ENCODE measurements around the gene ITGB7.
A peak's percentile ranks its signal among the peaks of the same experiment; 100 is the strongest.

Gene ITGB7, protein sequence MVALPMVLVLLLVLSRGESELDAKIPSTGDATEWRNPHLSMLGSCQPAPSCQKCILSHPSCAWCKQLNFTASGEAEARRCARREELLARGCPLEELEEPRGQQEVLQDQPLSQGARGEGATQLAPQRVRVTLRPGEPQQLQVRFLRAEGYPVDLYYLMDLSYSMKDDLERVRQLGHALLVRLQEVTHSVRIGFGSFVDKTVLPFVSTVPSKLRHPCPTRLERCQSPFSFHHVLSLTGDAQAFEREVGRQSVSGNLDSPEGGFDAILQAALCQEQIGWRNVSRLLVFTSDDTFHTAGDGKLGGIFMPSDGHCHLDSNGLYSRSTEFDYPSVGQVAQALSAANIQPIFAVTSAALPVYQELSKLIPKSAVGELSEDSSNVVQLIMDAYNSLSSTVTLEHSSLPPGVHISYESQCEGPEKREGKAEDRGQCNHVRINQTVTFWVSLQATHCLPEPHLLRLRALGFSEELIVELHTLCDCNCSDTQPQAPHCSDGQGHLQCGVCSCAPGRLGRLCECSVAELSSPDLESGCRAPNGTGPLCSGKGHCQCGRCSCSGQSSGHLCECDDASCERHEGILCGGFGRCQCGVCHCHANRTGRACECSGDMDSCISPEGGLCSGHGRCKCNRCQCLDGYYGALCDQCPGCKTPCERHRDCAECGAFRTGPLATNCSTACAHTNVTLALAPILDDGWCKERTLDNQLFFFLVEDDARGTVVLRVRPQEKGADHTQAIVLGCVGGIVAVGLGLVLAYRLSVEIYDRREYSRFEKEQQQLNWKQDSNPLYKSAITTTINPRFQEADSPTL

DNA sequence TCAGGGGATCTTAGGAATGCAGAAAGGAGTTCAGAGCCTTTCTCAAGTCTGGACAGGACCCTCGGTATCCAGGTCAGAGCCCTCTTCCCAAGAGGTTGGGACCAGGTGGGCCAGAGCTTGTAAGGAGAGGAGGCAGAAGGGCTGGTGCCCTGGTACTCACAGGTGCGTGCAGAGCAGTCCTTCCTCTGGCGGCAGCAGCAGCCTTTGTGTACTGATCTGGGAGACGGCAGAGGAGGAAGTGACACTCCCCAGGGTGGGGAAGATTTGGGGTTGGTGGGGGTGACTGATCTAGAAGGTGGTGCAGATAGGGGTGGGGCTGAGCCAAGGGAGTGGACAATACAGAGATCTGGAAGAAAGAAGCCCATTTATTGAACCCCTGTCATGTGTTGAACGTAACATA lies at the start of gene ITGB7:
ITGB7 (minus strand) TSS at position 210 of the 400 bp plus-strand sequence. CDS start 6,808 bp downstream, outside the sequence.
- no peak for DNase-seq

DNA sequence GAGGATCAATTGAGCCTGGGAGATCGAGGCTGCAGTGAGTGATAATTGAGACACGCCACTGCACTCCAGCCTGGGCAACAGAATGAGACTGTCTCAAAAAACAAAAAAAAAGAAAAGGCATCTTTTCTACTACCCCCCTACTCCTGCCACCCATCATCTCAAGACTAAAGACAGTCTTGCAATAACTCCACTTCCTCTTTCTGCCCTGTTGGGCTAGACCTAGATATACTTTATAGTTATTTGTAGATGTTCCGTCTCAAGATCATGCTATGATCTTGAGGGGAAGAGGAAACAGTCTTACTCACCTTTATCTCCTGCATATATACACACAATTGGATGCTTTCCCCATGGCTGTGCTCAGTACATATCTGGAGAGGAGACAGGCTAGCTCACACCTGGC lies 48.9 kb upstream of the ITGB7 start:
- no peak for DNase-seq

DNA sequence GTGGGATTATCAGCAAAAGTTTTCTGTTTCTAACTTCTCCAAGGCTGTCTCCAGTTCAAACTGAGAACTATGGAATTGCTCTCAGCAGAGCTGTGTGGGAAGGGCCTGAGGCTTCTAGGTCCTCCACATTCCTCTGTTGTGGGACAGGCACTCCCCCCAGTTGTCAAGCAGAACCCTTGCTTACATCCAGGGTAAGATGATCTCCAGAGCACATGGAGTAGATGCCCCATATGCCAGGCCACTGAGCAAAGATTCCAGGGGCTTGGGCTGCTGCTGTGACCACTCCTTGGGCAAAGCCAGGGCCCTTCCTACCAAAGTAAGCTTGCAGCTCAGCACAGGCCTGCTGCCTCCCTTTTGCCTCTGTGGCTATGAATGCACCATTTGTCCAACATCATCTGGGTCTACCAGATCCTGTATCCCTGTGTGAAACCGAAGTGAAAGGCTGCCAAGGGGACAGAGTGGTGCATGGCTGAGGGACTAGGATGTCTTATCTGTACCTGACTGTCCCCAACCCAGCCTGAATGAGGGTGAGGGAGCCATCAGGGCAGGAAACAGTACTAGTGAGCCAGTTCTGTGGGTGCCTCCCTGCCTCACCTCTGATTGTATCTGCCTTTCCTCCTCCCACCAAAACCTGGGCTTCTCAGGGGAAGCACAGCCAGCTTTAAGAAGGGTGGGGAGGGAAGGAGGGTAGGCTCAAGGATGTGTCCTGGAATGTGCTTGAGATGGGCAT lies 47.9 kb upstream of the ITGB7 start:
- DNase-seq, result no peak

DNA sequence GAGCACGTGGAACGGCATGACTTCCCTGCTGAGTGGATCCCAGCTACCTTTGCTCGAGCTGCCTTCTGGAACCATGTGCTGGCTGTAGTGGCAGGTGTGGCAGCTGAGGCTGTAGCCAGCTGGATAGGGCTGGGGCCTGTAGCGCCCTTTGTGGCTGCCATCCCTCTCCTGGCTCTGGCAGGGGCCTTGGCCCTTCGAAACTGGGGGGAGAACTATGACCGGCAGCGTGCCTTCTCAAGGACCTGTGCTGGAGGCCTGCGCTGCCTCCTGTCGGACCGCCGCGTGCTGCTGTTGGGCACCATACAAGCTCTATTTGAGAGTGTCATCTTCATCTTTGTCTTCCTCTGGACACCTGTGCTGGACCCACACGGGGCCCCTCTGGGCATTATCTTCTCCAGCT lies 46.2 kb upstream of the ITGB7 start:
- no peak for DNase-seq

DNA sequence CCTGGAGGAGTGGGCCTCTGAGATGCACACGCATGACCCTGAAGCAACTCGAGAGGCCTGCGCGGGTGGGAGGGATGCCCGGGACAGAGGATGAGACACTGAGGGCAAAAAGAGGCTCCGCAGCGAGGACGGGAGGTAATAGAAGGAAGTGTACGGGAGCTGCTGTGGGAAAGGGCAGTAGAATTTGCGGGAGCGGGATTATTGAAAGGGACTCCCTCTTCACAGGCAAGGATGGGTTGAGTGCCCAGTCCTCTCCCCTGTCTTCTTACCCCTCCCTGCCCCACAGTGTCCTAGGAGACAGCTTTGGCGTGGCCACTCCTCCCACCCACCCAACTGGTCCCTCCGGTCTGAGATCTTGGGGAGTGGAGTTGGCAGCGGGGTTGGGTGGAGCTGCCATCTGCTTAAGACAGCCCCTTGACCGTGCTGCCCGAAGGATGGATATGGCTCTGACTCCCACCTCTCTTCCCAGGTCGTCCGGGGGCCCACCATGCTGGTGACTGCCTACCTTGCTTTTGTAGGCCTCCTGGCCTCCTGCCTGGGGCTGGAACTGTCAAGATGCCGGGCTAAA lies 45.4 kb upstream of the ITGB7 start:
- no peak for DNase-seq

DNA sequence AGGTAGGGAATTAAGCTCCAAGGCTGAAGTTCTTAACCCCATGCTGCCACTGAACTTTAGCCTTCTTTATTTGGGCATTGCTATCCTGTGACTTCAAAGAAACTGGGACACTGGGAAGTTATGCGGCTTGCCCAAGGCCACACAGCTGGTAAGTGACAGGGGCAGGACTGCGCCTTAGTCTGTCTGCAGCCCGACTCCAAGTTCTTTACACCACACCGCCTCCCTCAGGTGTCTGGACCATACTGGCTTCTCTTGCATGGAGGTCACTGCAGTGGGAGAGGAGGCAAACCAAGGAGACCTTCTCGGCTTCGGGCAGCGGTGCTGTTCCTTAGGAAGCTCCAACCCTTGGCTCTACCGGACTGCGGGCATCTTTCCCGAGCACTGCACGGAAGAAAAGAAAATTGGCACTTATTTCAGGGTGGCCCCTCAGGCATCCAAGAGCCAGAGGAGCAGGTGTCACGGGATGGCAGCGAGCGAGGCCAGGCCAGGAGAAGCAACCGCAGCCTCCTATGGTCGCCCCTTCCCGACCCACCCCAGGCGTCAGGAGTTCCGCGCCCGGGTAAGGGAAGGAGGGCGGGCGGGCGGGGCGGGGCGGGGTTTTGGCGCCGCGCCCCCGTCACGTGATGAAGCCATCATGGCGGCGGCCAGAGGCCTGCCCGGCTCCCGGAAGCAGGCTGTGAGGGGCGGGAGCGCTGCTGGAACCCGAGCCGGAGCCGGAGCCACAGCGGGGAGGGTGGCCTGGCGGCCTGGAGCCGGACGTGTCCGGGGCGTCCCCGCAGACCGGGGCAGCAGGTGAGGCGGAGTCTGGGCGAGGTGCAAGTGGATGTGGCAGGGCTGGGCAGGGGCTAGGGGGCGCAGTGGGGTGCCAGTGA lies 44.7 kb upstream of the ITGB7 start:
- peak; percentile 89 for DNase-seq

DNA sequence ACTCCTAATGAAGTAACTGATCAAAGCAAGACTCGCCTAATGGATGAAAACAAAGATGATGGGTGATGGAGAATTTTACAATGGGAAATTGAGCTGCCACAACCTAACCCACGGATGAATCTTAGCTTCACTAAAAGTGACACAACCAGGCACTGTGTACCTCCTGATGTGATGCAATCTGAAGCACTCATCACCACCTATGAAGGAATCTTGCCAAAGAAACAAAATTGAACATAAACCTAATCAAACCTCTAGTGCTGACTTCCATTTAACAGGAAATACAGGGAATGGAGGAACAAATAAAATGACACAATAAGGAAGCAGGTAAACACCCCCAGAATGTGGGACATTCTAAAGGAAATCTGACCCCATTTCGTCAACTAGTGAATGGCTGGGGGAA lies 38.2 kb upstream of the ITGB7 start:
- no peak for DNase-seq

DNA sequence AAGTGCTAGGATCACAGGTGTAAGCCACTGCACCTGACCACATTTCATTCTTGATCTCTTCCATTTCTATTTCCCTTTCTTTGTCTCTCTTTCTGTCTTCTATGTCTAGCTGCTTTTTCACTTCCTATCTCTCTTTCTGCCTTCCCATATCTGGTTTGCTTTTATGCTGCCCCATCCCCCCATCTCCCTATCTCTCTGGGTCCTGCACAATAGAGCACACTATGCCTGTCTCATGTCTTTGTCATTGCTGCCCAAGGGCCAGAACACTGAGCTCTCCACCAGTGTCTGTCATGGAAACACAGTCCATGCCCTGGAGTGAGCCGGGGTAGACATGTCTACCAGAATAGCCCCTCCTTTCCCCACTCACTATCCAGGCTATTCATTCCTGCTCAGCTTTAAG lies 37.3 kb upstream of the ITGB7 start:
- no peak for DNase-seq

DNA sequence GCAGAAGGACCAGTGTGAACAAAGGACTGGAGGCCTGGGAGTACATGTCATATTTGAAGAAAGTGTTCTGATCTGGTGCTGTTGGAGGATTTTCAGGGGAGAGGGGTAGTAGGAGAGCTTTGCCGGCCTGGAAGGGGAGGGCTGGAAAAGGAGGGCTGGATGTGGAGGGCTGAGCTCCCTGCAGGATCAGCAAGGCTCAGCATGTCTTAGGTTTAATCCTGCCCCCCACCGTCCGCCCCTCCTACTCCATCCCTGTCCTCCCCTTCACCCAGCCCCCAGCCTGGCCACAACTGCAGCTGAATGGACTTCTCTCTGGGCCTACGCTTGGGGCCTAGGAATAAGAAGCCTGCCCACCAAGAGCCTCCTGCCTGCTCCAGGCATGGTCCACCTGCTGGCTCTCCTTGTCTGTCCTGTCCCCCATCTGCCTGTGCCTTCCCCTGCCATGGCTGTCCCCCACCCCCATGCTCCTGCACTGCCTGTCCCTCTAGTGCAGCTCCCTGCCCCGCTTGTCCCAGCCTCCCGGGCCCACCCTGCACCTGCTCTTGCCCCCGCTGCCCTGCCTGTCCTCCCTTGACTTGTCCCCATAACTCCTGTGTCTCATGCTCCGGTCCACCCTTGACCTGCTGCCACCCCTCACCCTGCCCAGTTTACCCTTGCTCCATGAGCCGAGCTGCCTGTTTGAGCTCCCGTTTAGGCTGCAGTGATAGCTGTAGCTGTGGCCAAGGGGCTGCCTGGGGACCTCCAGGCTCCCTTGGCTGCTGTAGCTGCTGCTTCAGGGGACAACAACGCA lies 34.8 kb upstream of the ITGB7 start:
- peak; percentile 23 for DNase-seq

DNA sequence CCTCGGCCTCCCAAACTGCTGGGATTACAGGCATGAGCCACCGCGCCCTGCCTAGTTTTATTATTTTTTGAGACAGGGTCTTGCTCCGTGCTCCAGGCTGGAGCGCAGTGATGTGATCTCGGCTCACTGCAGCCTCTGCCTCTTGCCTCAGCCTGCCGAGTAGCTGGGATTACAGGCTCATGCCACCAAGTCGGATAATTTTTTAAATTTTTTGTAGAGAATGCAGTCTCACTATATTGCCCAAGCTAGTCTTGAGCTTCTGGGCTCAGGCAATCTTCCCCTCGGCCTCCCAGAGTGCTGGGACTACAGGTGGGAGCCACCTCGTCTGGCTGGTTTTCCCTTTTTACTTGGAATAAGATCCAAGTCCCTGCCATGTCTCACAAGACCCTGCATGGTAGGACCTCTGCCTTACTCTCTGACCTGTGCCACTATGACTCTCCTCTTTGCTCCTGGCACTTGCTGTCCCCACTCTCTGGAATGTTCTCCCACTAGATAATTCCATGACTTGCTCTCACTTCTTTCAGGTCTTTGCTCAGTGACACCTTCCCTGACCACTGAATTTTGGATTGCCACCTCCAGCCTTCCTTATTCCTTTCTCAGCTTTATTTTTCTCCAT lies 32.7 kb upstream of the ITGB7 start:
- no peak for DNase-seq

DNA sequence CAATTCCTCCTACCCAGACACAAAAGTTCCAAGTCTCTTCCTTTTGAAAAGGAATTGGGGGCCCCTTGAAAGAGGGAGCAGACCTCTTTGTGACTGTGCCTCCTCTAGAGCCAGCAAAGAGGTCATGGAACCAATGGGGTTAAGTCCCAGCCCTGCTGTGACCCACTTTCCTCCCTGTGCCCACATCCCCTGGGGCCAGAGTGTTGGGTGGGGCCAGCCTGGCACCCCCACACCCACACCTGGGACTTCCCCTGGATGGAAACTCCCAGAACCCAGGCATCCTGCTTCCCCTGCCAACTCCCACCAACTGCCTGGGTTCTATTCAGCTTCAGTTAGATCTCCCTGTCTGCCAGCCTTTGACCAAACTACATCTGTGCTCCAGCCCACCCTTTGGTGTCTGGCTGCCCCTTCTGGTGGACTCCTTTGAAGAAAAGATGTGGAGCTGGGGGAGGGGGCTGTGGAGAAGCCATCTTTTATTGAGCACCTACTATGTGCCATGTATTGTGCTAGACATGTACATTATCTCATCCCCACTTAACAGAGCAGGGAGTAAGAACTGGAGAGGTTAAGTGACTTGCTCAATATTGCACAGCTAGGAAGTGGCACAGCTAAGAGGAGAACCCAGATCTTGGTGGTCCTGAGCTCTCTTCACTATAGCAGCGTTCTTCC lies 29.5 kb upstream of the ITGB7 start:
- DNase-seq, result no peak

DNA sequence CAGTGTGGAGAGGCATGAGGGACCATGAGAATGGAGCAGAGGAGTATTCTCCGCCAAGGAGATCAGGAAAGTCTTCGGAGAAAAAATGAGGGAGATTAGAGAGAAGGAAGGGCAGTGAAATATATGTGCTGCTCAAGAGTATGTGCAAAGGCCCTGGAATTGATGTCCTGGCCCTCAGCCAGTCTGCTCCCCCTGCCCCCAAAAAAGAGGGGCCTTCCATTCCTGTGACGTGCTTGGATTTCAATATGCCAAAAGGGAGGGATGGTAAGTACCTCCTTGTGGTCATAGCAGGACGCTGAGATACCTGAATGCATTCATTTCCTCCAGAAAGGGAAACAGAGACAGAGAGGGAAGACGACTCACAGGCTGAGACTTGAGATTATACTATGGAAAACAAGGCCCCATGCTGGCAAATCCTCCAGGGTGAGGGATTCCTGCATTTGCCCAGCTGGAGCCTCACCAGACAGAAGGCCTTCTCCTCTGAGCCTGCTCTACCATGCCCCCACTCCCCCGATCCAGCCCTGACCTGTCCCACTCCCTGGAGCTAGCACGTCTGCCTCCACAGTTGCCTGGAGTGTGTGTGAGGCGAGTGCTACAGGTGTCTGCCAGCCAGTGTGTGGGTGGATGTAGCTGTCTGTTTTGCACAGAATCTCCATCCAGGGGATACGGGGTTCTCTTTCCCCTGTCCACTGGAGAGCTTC lies 28.8 kb upstream of the ITGB7 start:
- DNase-seq, result no peak

DNA sequence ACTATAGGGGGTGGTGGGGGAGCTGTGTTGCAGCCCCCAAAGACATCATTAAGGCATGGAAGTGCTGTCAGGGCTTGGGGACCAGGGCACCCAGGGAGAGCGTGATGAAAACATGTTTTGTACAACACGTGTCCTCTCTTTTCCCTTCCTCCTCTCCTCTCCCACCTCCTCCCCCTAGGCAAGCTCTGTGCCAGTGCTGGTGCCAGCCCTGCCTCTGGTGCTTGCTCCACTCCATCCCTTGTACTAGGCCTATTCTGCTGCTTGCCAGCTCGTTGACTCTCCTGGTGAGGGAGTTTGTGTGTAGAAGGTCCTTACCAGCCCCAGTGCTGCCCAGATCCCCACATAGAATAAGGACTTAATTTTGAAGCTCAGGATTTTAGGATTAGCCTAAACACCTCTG lies 28.1 kb upstream of the ITGB7 start:
- no peak for DNase-seq

DNA sequence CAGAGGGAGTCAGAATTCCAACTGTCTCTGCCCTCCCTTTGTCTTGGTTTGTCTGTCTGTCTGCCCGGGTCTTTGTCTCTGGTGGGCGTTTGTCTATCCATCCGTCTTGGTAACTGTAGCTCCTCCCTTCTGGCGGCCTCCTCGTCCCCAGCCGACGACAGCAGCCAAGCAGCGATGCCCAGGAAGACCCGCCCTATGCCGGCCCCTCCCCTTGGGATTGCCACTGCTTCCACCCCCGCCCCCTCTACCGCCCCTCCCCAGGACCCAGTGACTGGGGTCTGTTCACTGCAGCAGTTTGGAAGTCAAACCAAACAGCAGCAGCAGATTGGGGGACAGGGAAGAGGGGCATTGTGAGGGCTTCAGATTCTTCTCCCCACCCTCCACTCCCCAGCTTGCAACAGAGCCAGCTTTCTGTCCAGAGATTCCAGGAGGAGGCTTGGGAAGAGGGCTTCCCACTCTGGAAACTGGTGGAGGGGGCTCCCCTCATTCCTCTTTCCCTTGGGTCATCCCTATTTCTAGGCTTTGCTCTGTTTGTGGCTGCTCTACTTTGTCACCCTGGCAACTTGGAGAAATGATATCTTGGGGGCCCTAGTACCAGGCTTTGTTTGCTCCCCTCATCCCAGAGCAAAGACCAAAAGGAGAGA lies 27.3 kb upstream of the ITGB7 start:
- DNase-seq, result peak; percentile 60

DNA sequence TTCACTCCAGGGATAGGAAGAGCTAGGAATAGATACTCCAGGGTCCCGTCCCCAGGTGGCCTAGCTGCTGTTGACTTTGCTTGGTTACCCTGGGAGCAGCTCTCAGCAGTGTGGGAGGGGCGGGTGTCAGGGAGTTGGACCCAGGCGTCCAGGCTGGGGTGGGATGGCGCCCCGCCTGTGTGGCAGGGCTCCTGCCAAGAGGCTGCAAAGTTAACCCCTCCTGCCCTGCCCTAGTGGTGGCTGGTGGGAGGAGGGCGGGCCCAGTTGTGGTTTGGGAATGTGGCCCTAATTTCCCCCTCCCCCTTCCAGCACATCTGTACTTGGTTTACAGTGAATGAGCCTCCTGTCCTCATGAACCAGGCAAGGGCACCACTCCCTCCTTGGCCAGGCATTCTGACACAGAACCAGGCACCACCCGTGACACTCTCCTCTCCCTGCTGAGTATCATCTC lies 26.6 kb upstream of the ITGB7 start:
- no peak for DNase-seq

DNA sequence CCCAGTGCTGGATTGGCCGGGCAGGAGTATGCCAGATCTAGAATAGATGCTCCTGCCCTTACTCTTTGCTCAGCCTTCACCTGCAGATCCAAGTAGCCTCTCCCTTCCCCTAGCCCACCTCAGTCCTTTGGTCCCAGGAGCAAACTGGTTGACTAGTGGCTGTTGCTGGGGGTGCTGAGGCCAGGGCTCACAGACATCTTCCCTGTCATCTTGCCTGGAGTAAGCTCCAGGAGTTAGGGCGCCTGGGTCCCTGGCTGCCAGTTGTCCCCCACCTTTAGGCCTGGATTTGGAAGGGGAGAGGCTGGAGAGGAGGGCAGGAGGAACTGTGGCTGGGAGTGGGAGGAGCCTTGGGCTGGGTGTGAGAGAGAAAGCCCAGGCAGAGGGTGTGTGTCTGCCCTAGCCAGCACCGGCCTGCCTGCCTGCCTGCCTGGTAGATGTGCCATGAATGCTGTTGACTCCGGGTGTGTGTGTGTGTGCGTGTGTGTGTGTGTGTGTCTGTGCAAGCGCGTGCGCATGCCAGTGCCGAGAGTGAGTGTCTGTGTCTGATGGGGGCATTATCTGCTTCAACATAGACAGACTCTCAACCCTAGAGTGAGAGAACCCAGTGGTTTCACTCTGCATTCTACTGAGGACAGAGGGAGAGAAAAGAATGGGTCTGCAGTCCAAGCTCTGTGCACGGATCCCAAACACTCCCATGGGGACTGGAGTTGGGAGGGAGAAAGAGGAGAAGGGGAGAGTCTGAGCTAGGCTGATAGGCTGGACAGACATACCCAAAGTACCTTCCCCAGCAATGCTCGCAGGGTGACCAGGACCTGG lies 25.8 kb upstream of the ITGB7 start:
- peak; percentile 50 for DNase-seq

DNA sequence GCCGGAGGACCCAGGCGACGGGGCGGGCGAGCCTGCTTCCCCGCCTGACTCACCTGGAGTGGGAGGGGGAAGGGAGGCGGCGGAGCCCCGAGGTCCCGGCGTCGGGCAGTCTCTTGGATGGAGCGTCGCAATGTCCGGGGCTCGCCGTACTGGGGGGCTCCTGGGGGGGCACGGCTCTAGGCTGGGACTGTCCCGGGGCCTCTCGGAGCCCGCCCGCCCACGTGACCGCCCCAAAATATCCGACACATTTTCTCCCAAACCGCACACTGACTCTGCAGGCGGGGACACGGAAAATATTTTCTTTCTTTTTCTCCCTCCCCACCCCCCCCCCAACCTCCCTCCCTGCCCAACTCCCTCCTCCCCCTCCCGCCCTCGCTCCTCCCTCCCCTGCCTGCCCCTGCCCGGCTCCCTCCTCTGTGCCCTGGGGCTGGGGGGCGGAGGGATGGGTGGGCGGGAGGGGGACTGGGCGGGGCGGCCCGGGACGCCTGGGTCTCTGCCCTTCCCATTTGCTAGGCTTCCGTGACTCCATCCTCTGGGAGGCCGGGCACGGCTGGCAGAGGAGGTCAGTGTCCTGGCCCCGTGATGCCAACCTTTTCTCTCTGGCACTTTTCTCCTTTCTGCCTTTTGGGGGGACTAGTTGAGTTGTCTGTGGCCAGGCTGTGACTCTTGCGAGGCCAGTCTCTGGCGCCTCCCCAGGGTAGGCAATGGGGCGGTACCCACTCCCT lies 25.0 kb upstream of the ITGB7 start, which contains the start of gene RARG:
RARG (minus strand) TSS at position 289 of the 725 bp plus-strand sequence. CDS start 4,664 bp downstream, outside the sequence.
- DNase-seq, result no peak

DNA sequence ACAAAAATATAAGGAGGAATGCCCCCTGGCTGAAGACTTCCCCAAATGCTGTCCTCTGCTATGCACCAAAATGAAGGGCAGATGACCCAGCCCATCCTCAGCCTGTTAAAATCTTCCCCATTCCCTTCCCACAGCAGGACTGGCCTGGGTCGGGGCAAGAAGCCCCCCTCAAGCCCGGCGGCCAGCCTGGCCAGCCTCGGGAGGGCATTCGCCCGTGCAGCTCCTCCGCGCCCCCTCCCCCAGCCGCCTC lies 24.5 kb upstream of the ITGB7 start:
- no peak for DNase-seq
